Lower leg skin (tissue), 3 donors: Measurements from ENCODE around the gene NPAS3.

Experiments
- CTCF ChIP-seq, 3 donors: fragments of 450-650 bp; IDR thresholded peaks; one replicate each; pipeline ENCODE4 v1.5.1; 2016; ENCODE audit warnings: antibody characterized with exemption in 3 of 3, mild to moderate bottlenecking in 3 of 3, moderate library complexity in 2 of 3
- POLR2A ChIP-seq, 2 donors: fragments of 450-650 bp; IDR thresholded peaks; one replicate each; pipeline ENCODE4 v1.6.1; 2016 to 2017; ENCODE audit warnings: antibody characterized with exemption in 2 of 2, mild to moderate bottlenecking in 1 of 2, moderate library complexity in 1 of 2

GRCh38 chr14:33541171-33541570 lies 602.5 kb downstream of the NPAS3 start:
- TF ChIP-seq POLR2A (IDR thresholded peaks at IDR 0.05), result no peak
- TF ChIP-seq CTCF (IDR thresholded peaks at IDR 0.05), result no peak
